SK-N-SH (cell line): ENCODE measurements around the gene APLP2.

ENCODE experiments used
- CHD2 ChIP-seq: fragments of 150-350 bp; IDR thresholded peaks from 2 replicates; pipeline ENCODE4 v1.6.1; 2018; ENCODE audit warnings: low read length; ENCODE audit not compliant: partially characterized antibody
- CTCF ChIP-seq: fragments of 200-600 bp; sonication (generic); IDR thresholded peaks from 2 replicates; pipeline ENCODE4 v1.6.1; 2017; ENCODE audit warnings: antibody characterized with exemption, mild to moderate bottlenecking, moderate library complexity
- EZH2phosphoT487 ChIP-seq: fragments of 200-600 bp; sonication (generic); IDR thresholded peaks from 2 replicates; pipeline ENCODE4 v1.6.1; 2017; ENCODE audit warnings: low read depth, mixed run types, mild to moderate bottlenecking, antibody characterized with exemption, moderate library complexity, borderline replicate concordance
- NRF1 ChIP-seq: IDR thresholded peaks from 2 replicates; pipeline ENCODE4 v1.6.1; 2012; ENCODE audit warnings: low read depth, mild to moderate bottlenecking, low read length

- TF ChIP-seq CTCF (no peak), CHD2 (no peak), NRF1 (no peak), EZH2phosphoT487 (no peak)
Observed at GRCh38 chr11:130145311-130145812, 75.7 kb downstream of the APLP2 start.
